CD4-positive, alpha-beta T cell (primary cell): ENCODE data around the gene MCU. TPM values are rescaled to one million over a fixed set of nuclear protein-coding genes. Genes with fewer than 3 reads are reported as not detected.
"Not testable (repeated sequence)": the region's sequence is repeated elsewhere in the genome, so short reads cannot be mapped to it uniquely, and the experiment has no call there.

ENCODE experiments used
- ATAC-seq: fragments of 200-7000 bp; cut with Tn5 transposase; one replicate; pipeline ENCODE4 v1.10.0; 2022; ENCODE audit warnings: mild to moderate bottlenecking; ENCODE audit not compliant: poor library complexity
- CTCF ChIA-PET: fragments of 350-600 bp; sonication (Branson Sonifier 250); formaldehyde crosslinking; loops from one replicate; lab custom pipeline; 2021; ENCODE audit warnings: antibody characterized with exemption, inconsistent platforms; lab: Charles Lee
- POLR2A ChIA-PET: fragments of 350-600 bp; sonication (Branson Sonifier 250); formaldehyde crosslinking; loops from one replicate; lab custom pipeline; 2021; ENCODE audit warnings: antibody characterized with exemption, inconsistent platforms; lab: Charles Lee
- DNase-seq, 14 experiments: peaks; one replicate each; pipeline ENCODE4 v3.0.0-alpha.2; 2013 to 2020; ENCODE audit warnings: mixed read lengths in 2 of 14
- H3K27ac ChIP-seq, 2 donors: one replicate each; pipeline versions ENCODE4 v1.5.1 to v1.7.0; 2013; ENCODE audit warnings: low read length in 2 of 2, low read depth in 1 of 2, mild to moderate bottlenecking in 1 of 2
- H3K27me3 ChIP-seq, 2 experiments: 1 replicate in 1 of 2; 2 replicates in 1 of 2; pipeline versions ENCODE4 v1.6.1 to v1.7.0; 2013; ENCODE audit warnings: low read length in 2 of 2, control low read depth in 1 of 2, mild to moderate bottlenecking in 1 of 2, moderate library complexity in 1 of 2; ENCODE audit not compliant: insufficient read depth in 2 of 2, control insufficient read depth in 1 of 2
- H3K36me3 ChIP-seq: one replicate; pipeline ENCODE4 v1.6.1; 2013; ENCODE audit warnings: low read length, control low read depth; ENCODE audit not compliant: insufficient read depth
- H3K4me1 ChIP-seq: one replicate; pipeline ENCODE4 v1.6.1; 2013; ENCODE audit warnings: low read length, control low read depth; ENCODE audit not compliant: insufficient read depth
- H3K4me3 ChIP-seq: one replicate; pipeline ENCODE4 v1.5.1; 2013; ENCODE audit warnings: mild to moderate bottlenecking, low read length, moderate library complexity
- H3K9me3 ChIP-seq, 2 experiments: 1 replicate in 1 of 2; 2 replicates in 1 of 2; pipeline versions ENCODE4 v1.6.1 to v1.7.0; 2013; ENCODE audit warnings: low read length in 2 of 2, mild to moderate bottlenecking in 2 of 2, control low read depth in 1 of 2, moderate library complexity in 1 of 2; ENCODE audit not compliant: control insufficient read depth in 1 of 2, insufficient read depth in 1 of 2
- H3K27ac Mint-ChIP-seq: one replicate; pipeline ENCODE4 v1.8.0; 2020; ENCODE audit warnings: mixed read lengths
- H3K27me3 Mint-ChIP-seq: one replicate; pipeline ENCODE4 v1.8.0; 2021; ENCODE audit warnings: mixed read lengths
- H3K36me3 Mint-ChIP-seq: one replicate; pipeline ENCODE4 v1.8.0; 2021; ENCODE audit warnings: low read depth, mixed read lengths
- H3K4me1 Mint-ChIP-seq: one replicate; pipeline ENCODE4 v1.8.0; 2021; ENCODE audit warnings: low read depth, mixed read lengths
- H3K4me3 Mint-ChIP-seq: one replicate; pipeline ENCODE4 v1.8.0; 2020; ENCODE audit warnings: mild to moderate bottlenecking, mixed read lengths
- H3K9me3 Mint-ChIP-seq: one replicate; pipeline ENCODE4 v1.8.0; 2020; ENCODE audit warnings: mixed read lengths
- CTCF ChIP-seq: fragments of 200-600 bp; IDR thresholded peaks from one replicate; pipeline ENCODE4 v1.8.0; 2022; ENCODE audit warnings: antibody characterized with exemption, mild to moderate bottlenecking
- intact Hi-C, 2 experiments: fragments of 100-400 bp; cut with DNase I in 1 of 2; cut with micrococcal nuclease in 1 of 2; formaldehyde crosslinking; loops; one replicate each; pipeline versions ENCODE4 v1.15.1 to v1.9.0; 2023 to 2025; cut with DNase I, micrococcal nuclease
- total RNA-seq, 174 experiments: library from RNA in 2 of 174; stranded (reverse) in 2 of 174; gene quantifications; one replicate each; pipeline ENCODE4 v1.2.3 and lab custom pipeline; 2021 to 2026

Gene MCU
- total RNA-seq, 2 experiments from 2014 or later = 10.3 to 12.0 TPM

- Mint-ChIP-seq H3K36me3 (no peaks in the 10 kb centered on the region), H3K4me3 (no peak overlapping the region), H3K27ac (no peak overlapping the region), H3K27me3 (no peaks in the 10 kb centered on the region), H3K4me1 (peaks cover 42% of the 10 kb centered on the region), H3K9me3 (no peaks in the 10 kb centered on the region)
- ChIA-PET CTCF (interaction anchor here (1.1 kb wide), 1 partner anchor 9 kb away, joined by 3 read pairs; no protein-coding TSS in a partner anchor), POLR2A (no interaction called here)
- intact Hi-C loops = loop anchor here (2.0 to 10.0 kb wide), 6 partner anchors 133 to 843 kb away; partner anchors contain the start of genes ECD (in 1 of the 2), FAM149B1 (in 1 of the 2), PSAP (in 1 of the 2) and SPOCK2 (in 1 of the 2)
- Histone ChIP-seq H3K4me3 (no peak overlapping the region), H3K27ac (no peak overlapping the region), H3K36me3 (no peaks in the 10 kb centered on the region), H3K27me3 (no peaks in the 10 kb centered on the region), H3K9me3 (no peaks in the 10 kb centered on the region), H3K4me1 (peaks cover 8% of the 10 kb centered on the region)
- no peak for DNase-seq
- ATAC-seq = no peak
- no peak for TF ChIP-seq CTCF
These were observed 5.8 kb downstream of the MCU start for GRCh38 chr10:72697716-72698115.

GRCh38 chr10:72702465-72702864, 10.5 kb downstream of the MCU start:
- H3K27ac Mint-ChIP-seq, H3K9me3 ChIP-seq, intact Hi-C loops, H3K4me3 ChIP-seq, POLR2A ChIA-PET, H3K4me1 ChIP-seq, ATAC-seq, H3K9me3 Mint-ChIP-seq, H3K27me3 Mint-ChIP-seq, H3K27ac ChIP-seq, H3K36me3 ChIP-seq, DNase-seq, H3K4me3 Mint-ChIP-seq, H3K27me3 ChIP-seq, H3K36me3 Mint-ChIP-seq, CTCF ChIA-PET: not testable (repeated sequence)
- peaks cover 13% of the 10 kb centered on the region for H3K4me1 Mint-ChIP-seq

GRCh38 chr10:72702868-72703581, 11.1 kb downstream of the MCU start:
- H3K27ac Mint-ChIP-seq = no peak overlapping the region

More at GRCh38 chr10:72702868-72703581, 11.1 kb downstream of the MCU start:
- intact Hi-C loops = no loop called here
- Histone ChIP-seq H3K36me3 (no peaks in the 10 kb centered on the region), H3K9me3 (no peaks in the 10 kb centered on the region), H3K4me3 (no peak overlapping the region), H3K27me3 (no peaks in the 10 kb centered on the region), H3K27ac (no peak overlapping the region), H3K4me1 (no peaks in the 10 kb centered on the region)
- ATAC-seq (no peak), DNase-seq (peak in 1 of 14 experiments; percentile 7)
- Mint-ChIP-seq H3K9me3 (no peaks in the 10 kb centered on the region), H3K36me3 (no peaks in the 10 kb centered on the region), H3K27me3 (no peaks in the 10 kb centered on the region), H3K4me1 (peaks cover 13% of the 10 kb centered on the region), H3K4me3 (no peak overlapping the region)
- POLR2A ChIA-PET = no interaction called here
- TF ChIP-seq CTCF = no peak
- CTCF ChIA-PET = no interaction called here
